GM12875 (cell line): ENCODE data around the gene SOAT1.
"Not testable (repeated sequence)": the region's sequence is repeated elsewhere in the genome, so short reads cannot be mapped to it uniquely, and the experiment has no call there.

Experiments
- H3K4me3 ChIP-seq: one replicate; pipeline ENCODE4 v1.5.1; 2011; ENCODE audit warnings: low read depth, low read length, control low read depth
- TF ChIP-seq, protein P1 (sequence below): IDR thresholded peaks from 2 replicates; pipeline ENCODE4 v1.5.1; 2011; ENCODE audit warnings: low read depth, mild to moderate bottlenecking, control low read depth, inconsistent platforms, low read length, moderate library complexity, borderline replicate concordance; ENCODE audit not compliant: insufficient read depth

SOAT1 gene

DNA sequence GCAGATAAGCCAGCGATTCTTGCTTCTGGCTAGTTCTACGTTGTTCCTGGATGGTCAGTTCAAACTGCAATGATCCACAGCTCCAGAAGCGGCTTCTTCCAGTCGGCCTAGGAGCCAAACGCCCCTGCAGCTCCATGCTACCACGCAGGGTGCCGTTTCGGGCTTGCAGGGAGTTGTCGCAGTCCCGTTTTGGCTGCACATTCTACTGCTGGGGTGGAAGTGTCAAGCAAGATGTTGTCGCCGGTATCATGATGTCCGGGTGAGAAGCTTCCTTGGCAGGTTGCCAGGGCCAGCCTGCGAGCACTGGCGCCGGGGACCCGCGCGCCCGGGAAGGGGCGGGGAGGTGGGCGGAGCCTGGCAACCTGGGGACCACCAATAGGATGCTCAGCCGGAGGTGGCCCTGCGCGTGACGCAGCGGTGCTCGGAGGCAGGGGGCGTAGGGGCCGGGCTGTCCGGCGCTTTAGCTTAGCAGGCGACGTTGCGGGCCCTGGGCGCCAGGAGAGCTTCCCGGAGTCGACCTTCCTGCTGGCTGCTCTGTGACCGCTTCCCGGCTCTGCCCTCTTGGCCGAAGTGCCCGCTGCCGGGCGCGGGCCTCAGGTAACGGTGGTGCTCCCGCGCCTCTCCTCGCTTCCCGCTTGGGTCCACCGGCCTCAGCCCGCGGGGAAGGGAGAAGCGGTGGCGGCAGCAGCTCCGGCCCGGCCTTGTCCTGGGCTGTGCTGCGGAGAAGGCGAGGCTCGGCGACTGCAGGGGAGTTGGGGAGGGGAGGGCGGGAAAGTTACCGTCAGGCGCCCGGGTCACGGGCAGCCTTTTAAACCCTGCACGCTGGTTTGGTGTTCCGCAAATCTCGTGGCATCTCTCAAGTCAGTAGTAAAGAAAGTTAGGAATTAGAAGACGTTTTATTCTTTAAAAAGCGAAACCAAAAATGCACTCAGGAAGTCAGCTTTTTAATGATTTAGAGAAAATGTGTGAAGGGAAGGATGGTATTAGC is at the start of gene SOAT1:
Gene SOAT1, plus strand, starts transcription at position 458 of the 988 bp plus-strand sequence. CDS start 8,888 bp downstream, outside the sequence.
- TF ChIP-seq, protein P1, sequence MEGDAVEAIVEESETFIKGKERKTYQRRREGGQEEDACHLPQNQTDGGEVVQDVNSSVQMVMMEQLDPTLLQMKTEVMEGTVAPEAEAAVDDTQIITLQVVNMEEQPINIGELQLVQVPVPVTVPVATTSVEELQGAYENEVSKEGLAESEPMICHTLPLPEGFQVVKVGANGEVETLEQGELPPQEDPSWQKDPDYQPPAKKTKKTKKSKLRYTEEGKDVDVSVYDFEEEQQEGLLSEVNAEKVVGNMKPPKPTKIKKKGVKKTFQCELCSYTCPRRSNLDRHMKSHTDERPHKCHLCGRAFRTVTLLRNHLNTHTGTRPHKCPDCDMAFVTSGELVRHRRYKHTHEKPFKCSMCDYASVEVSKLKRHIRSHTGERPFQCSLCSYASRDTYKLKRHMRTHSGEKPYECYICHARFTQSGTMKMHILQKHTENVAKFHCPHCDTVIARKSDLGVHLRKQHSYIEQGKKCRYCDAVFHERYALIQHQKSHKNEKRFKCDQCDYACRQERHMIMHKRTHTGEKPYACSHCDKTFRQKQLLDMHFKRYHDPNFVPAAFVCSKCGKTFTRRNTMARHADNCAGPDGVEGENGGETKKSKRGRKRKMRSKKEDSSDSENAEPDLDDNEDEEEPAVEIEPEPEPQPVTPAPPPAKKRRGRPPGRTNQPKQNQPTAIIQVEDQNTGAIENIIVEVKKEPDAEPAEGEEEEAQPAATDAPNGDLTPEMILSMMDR = 0 out of 2 replicates have a peak, but pooled peaks have one; percentile 5

DNA sequence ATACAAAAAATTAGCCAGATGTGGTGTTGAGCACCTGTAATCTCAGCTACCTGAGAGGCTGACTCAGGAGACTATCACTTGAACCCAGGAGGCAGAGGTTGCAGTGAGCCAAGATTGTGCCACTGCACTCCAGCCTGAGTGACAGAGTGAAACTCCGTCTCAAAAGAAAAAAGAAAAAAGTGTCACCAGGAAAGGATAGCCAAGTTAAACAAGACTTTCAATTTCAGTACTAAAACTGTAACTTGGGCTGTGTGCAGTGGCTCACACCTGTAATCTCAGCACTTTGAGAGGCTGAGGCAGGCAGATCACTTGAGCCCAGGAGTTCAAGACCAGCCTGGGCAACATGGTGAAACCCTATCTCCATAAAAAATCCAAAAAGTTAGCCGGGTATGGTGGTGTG is 48.2 kb upstream of the SOAT1 start:
- H3K4me3 ChIP-seq = not testable (repeated sequence)

More for the DNA sequence above, at the start of gene SOAT1:
- peak within 1 kb of the TSS; percentile 93 for H3K4me3 ChIP-seq

- H3K4me3 ChIP-seq = no peak overlapping the region
- TF ChIP-seq, protein P1 = no peak
These were observed 45.7 kb upstream of the SOAT1 start for GRCh38 chr1:179247923-179248322.

DNA sequence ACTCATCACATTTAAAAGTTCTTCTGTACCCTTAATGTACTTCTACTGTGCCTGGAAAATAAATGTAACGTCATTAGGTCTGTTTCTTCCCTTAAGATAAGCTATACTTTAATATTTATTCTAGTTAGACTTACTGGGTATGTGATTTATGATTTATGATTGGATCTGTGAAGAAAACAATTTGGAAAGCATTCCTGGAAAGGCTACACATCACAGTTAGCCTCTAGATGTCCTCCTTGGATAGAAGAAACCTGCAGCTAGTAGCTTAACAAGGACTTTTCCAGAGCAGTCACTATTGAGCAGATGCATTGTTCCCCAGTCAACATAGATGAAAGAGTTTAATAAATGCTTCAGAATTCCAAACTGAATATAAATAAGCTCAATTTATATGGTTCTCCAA is 41.9 kb upstream of the SOAT1 start:
- no peak overlapping the region for H3K4me3 ChIP-seq
- TF ChIP-seq, protein P1 = no peak

- TF ChIP-seq, protein P1 = no peak
- H3K4me3 ChIP-seq = no peak overlapping the region
These were observed 41.0 kb upstream of the SOAT1 start for GRCh38 chr1:179252606-179253005.

DNA sequence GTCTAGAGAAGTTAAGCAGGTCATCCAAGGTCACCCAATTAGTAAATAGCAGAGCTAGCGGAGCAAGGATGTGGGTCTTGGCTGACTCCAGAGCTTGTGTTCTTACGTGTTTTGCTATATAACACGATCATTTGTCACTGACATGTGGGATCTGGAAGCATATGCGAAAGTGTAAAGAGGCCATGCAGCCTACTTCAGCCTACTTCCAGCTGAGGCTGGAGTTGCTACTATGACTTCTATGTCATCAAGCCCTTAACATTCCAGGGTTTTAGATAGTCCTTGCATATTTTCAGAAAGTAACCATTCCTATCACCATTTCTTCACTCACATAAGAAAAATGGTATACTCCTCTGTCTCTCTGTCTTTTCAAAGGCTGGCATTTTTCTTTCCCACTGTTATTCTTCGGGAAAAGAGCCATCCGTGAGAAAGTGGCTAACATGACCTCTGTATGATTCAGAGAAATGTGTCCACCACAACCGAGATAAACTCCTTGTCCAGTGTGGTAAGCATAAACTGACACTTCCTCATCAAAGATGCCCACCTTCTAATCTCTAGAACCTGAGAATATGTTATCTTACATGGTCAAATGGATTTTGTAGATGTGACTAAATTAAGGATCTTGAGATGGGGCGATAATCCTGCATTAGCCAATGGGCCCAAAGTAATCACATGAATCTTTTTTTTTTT is 40.2 kb upstream of the SOAT1 start:
- TF ChIP-seq, protein P1 = no peak

DNA sequence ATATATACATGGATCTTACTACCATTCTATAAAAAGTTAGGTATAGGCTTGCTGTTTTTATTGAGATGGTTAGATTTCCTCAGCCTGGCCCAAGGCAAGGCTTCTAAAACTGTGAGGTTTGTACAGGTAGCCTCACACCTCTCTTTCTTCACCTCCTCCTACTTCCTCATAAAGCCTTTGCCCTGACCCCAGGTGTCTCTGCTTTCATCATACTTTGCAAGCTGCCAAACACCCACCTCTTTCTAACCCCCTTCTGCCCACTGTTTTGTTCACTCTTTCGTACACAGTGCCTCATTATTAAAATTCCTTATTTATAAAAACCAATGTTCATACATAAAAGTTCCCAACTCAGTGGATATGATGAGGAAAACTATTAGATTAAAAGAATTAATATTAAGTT is 31.4 kb upstream of the SOAT1 start:
- TF ChIP-seq, protein P1 = no peak
- H3K4me3 ChIP-seq = no peak overlapping the region

More for the DNA sequence above, 40.2 kb upstream of the SOAT1 start:
- H3K4me3 ChIP-seq = no peak overlapping the region
